ENCODE results near the gene KIDINS220.
A peak's percentile ranks its signal among the peaks of the same experiment; 100 is the strongest.

Gene KIDINS220

DNA sequence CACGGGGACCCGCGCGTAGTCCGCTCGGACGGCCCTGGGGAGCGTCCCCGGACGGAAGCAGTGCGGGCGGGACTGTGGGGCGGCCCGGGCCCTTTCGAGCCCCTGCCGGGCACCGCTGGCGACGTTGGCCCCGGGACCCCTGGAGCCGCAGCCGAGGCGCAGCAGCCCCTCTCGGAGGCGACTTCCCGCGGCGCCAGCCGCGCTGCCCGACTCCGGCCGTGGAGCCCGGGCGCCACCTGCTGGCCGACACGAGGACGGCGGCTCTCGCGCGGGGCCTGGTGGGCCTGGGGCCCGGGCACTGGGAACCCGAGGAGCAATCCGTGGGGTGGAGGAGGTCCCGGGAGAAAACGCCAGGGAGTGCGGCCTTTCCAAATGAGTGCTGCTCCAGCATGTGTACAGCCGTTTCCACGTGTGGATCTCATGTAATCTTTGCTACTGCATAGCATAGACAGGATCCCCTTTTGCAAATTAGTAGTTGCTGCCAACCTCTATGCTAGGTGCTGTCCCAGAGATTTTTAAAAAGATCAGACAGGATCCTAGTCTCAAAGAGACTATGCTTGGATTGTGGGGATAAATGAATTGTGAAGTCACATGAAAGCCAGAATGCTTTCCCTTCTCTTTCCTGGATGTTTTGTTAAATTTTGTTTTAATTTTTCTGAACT is 151.6 kb downstream of the KIDINS220 start:
- DNase-seq, result peak; percentile 81

DNA sequence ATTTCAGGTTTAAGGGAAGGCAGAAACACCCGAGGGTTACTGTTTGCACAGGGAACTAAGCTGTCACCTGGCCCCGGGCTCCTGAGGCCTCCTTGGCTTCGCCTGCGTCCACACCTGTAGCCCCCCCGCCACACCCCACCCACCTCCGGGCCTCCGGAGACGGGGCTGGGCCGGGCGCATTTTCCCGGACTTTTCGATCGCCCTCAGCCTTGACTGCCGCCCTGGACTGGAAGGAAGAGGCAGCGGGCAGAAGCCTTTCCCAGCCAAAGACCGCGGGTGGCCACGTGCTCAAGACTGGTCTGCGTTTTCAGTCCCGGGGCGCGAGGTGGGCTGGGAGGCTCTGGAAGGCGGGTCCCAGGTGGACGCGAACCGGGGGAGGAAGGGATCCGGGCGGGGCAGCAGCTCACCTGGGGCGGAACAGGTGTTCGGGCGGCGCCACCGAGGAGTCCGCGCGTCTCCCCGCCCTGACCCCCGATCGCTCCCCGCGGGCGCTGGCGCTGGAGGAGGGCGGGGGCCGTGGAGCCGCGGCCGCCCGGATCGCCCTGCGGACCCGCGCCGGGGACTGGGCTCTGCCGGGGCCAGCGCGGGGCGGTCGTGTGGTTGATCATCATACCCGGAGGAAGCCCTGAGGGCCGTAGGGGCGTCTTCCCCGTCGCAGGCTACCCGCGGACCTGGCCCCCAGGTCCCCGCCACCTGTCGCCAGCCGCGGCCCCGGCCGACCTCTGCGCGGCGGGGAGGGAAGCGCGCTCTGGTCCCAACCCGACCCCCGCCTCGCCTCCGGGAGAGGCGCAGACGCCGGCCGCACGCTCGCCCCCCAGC is 152.3 kb downstream of the KIDINS220 start:
- peak; percentile 43 for DNase-seq

DNA sequence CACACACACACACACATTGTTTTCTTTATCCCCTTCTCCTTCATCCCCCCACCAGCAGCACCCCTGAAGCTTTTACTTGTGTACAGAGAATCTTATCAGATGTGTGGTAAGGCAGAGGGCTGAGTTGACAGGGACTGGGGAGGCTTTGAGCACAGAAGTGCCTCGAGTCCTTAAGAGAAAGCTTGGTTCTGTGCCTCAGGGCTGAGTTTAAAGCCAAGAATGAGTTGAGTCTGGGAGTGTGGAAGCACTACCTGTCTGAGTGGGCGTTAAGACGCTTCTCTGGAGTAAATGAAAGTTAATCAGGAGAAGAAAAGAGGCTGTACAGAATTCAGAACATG is 152.9 kb downstream of the KIDINS220 start:
- DNase-seq, result peak; percentile 27

DNA sequence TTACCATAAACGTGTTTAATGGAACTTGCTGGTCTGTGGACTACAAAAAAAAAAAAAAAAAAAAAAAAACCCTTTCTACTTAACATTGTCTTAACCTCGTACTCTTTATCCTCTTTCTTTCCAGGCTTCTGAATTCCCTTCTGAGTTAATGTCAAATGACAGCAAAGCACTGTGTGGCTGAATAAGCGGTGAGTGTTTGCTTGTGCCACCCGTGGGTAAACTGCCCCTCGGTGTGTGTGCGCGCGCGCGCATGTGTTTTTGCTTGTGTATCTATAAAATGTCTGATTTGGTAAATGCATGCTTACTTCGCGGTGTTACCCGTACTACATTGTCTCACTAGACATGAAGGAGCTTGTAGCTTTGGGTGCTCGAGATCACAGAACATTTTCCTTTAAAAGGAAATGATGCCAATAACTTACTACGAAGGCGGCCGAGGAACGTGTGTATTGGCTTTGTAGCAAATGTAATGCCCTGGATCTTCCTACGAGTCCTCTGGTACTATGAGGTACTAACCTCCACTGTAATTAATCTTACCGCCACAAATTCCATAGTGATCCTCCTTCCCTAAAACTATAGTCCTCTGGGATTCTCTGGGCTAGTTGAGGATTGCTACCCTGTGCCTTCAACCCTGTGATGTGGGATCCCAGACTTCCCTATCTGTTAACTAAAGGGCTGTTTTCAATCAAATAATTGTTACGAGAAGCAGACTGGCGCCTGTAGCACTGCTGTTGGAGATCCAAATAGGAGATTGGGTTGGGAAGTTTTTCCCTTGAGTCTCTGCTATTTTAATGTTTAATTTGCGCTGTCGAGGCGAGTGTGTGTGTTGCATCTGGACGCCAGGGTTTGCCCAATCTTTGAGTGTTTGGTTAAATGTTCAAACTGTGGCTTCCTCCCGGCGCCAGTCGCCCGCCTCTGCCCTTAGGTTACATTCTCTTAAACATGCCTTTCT is 154.4 kb downstream of the KIDINS220 start:
- peak; percentile 58 for DNase-seq

DNA sequence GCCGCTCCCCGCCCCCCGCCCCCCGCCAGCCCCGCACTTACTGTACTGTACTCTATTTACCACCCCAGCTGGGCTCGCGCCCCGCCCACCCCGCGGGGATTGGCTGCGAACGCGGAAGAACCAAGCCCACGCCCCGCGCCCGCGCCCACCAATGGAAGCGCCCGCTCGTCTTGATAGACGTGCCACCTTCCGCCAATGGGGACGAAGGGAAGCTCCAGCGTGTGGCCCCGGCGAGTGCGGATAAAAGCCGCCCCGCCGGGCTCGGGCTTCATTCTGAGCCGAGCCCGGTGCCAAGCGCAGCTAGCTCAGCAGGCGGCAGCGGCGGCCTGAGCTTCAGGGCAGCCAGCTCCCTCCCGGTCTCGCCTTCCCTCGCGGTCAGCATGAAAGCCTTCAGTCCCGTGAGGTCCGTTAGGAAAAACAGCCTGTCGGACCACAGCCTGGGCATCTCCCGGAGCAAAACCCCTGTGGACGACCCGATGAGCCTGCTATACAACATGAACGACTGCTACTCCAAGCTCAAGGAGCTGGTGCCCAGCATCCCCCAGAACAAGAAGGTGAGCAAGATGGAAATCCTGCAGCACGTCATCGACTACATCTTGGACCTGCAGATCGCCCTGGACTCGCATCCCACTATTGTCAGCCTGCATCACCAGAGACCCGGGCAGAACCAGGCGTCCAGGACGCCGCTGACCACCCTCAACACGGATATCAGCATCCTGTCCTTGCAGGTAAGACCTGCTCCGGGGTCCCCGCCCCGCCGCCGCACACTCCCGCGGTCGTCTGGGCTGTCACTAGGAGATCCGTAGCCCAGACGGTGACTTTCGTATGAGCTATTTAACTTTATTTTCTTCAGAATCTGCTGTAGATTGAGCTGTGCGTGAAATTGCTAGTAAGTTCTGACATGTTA is 155.4 kb downstream of the KIDINS220 start, which contains the start of gene ID2:
Gene ID2 (plus strand): TSS at position 271 of the 907 bp plus-strand sequence. CDS start 110 bp downstream, at position 381.
- peak; percentile 99 for DNase-seq

DNA sequence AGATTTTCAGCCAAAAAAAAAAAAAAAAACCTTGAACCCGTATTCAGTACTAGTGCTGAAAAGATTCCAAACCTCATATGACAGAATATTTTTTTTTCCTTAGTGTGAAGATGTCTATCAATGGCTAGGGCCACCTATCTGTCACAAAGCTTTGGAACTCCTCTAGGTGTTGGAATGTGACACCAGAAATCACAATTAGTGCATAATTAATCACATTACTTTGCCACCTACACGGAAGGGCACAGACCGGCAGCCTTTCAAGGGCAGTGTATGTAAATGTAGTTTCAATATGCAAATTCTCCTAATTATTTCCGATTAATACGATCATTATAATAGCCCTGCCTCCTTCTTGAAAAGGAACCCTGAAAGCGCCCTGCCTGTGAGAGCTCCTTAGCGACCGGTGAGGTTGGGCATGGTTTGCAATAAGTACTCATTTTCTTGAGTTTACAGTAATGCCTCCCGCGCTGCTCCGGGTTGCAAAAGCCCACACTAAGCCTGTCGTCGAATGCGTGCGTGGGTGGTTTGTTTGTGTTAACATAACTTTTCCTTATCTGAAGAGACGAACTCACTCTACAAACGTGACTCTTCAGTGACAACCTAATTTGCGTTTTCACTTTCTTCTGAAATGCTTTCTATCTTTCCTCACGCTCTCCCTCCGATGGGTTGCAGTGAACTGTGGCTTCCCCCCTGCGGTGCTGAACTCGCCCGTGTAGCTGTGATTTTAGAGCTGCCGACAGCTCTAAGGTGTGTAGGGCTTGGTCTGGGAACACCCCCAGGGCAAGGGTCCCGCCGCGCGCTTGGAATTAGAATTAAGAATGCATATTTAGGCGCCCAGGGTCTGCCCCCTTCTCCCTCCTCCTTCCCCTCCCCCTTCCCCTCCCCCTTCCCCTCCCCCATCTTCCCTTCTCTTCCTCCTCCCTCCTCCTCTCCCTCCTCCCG is 156.3 kb downstream of the KIDINS220 start:
- peak; percentile 88 for DNase-seq

DNA sequence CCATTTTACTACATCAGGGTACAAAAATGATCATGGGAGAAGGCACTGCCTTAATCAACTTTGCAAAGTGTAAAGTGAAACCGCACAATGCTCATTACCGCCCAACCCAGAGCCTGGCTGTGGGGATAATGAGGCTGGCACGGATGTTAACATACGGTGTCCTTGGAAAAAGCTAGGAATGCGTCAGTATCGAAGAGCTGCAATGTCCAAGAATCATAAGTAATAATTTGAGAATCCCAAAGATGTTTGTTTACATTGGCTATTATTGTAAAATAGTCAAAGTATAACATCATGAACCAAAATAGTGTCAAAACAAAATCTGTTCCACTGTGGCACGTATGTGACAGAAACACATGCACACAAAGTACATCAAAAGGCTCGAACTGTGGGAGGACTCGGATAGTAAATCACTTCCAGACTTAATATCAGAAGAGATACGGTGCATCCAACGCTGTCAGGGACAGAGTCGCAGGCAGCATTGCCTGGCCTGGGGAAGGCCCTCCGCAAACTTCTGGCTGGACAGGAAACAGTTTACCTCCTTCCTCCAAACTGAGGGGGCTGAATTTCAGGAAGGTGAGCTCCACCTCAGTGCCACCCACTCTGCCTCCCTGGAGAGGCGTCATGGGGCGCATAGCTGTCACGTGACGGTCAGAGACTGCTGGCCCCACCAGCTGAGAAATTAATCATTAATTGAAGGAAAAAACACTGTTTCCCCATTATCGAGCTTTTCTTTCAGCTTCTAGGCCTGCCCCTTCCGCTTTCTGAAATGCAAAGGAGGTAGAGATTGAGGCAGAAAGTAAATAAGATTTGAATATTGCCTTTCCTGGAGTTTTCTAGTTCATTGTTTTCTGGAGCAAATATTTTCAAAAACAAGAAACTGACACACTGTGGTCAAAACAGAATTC is 157.3 kb downstream of the KIDINS220 start:
- DNase-seq, result no peak

DNA sequence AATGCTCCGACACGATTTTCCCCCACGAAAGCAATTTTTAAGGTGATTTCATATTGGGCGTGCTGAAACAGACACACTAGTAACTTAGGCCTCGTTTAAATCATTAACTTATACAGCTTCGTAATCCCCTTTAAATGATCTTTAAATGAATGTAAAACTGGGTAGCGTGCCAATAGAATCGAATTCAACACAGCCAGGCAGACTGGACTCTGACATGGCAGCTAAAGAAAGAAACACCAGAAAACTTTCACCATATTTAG is 157.9 kb downstream of the KIDINS220 start:
- no peak for DNase-seq

Data from activated naive CD4-positive, alpha-beta T cell treated with anti-CD3 and anti-CD28 coated beads, Interleukin-2, amount 50 U/mL, for 16 hours (primary cell).